MCF 10A (cell line): ENCODE results near the gene PCDH15. TPM values are rescaled to one million over a fixed set of nuclear protein-coding genes. Genes with fewer than 3 reads are reported as not detected.
A peak's percentile ranks its signal among the peaks of the same experiment; 100 is the strongest.

ENCODE experiments used
- BruUV-seq: library from RNA; stranded (reverse); fragments of 400-500 nt; replicated peaks from 2 replicates; lab custom pipeline; 2021; lab: Mats Ljungman, UMichigan
- CTCF ChIA-PET: fragments of 300-600 bp; sonication (Branson Sonifier 250); formaldehyde crosslinking; extraction: SDS; loops from one replicate; lab custom pipeline; 2021; ENCODE audit warnings: antibody characterized with exemption, inconsistent platforms; lab: Yijun Ruan, JAX
- POLR2A ChIA-PET: fragments of 300-600, 350-650 bp; sonication (Branson Sonifier 250); formaldehyde crosslinking; extraction: SDS; loops from one replicate; lab custom pipeline; 2020; ENCODE audit warnings: antibody characterized with exemption, inconsistent platforms; lab: Yijun Ruan, JAX
- DNase-seq: peaks from one replicate; pipeline ENCODE4 v3.0.0-alpha.2; 2018; ENCODE audit not compliant: unreplicated experiment
- H3K27ac Mint-ChIP-seq: one replicate; pipeline ENCODE4 v1.8.0; 2022; ENCODE audit warnings: mild to moderate bottlenecking, low read depth, mixed read lengths; ENCODE audit not compliant: unreplicated experiment
- H3K27me3 Mint-ChIP-seq: one replicate; pipeline ENCODE4 v1.8.0; 2022; ENCODE audit warnings: mixed read lengths; ENCODE audit not compliant: insufficient read depth, unreplicated experiment
- H3K36me3 Mint-ChIP-seq: one replicate; pipeline ENCODE4 v1.8.0; 2022; ENCODE audit warnings: mild to moderate bottlenecking, moderate library complexity, mixed read lengths; ENCODE audit not compliant: insufficient read depth, unreplicated experiment
- H3K4me1 Mint-ChIP-seq: one replicate; pipeline ENCODE4 v1.8.0; 2022; ENCODE audit warnings: mixed read lengths; ENCODE audit not compliant: insufficient read depth, unreplicated experiment
- H3K4me3 Mint-ChIP-seq: one replicate; pipeline ENCODE4 v1.8.0; 2022; ENCODE audit warnings: mild to moderate bottlenecking, moderate library complexity, mixed read lengths; ENCODE audit not compliant: unreplicated experiment
- H3K9me3 Mint-ChIP-seq: one replicate; pipeline ENCODE4 v1.8.0; 2022; ENCODE audit warnings: mixed read lengths; ENCODE audit not compliant: unreplicated experiment
- intact Hi-C: fragments of 100-400 bp; cut with micrococcal nuclease; formaldehyde crosslinking; loops from 2 replicates; pipeline ENCODE4 v1.14.1; 2022
- total RNA-seq: library from RNA; stranded (reverse); gene quantifications from 2 replicates; pipeline ENCODE4 v1.2.3, GENCODE V29; 2022
- TF ChIP-seq, protein P1 (sequence below): fragments of 200-600 bp; IDR thresholded peaks from one replicate; pipeline ENCODE4 v1.8.0; 2022; ENCODE audit warnings: antibody characterized with exemption, mild to moderate bottlenecking; ENCODE audit not compliant: unreplicated experiment

Gene PCDH15
- total RNA-seq, 1 experiment from 2014 or later: not detected

DNA sequence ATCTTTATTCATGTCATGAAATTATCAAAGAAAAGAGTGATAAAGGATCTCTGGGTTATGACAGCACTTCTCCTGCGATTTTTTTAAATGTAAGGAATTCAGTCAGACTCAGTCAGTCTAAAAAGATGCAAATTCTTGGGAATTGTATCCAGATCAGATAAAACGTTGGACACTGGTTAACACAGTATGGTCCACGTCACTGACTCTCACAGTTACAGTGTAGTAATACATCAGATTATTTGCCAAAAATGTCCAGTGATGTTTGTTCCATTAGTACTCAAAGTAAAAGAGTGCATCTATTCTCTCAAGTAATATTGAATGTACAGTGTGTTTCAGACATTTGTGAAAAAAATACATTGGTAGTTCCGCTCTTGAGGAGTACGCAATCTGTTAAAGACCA is 224.5 kb downstream of the PCDH15 start:
- Mint-ChIP-seq H3K27ac (no peak overlapping the region), H3K36me3 (no peaks in the 10 kb centered on the region), H3K9me3 (no peaks in the 10 kb centered on the region), H3K4me1 (no peaks in the 10 kb centered on the region), H3K4me3 (no peak overlapping the region), H3K27me3 (peaks cover 11% of the 10 kb centered on the region)
- intact Hi-C loops: no loop called here
- no peak for DNase-seq
- POLR2A ChIA-PET: no interaction called here
- TF ChIP-seq, protein P1, sequence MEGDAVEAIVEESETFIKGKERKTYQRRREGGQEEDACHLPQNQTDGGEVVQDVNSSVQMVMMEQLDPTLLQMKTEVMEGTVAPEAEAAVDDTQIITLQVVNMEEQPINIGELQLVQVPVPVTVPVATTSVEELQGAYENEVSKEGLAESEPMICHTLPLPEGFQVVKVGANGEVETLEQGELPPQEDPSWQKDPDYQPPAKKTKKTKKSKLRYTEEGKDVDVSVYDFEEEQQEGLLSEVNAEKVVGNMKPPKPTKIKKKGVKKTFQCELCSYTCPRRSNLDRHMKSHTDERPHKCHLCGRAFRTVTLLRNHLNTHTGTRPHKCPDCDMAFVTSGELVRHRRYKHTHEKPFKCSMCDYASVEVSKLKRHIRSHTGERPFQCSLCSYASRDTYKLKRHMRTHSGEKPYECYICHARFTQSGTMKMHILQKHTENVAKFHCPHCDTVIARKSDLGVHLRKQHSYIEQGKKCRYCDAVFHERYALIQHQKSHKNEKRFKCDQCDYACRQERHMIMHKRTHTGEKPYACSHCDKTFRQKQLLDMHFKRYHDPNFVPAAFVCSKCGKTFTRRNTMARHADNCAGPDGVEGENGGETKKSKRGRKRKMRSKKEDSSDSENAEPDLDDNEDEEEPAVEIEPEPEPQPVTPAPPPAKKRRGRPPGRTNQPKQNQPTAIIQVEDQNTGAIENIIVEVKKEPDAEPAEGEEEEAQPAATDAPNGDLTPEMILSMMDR: no peak
- BruUV-seq: no TSS peak
- CTCF ChIA-PET: no interaction called here

DNA sequence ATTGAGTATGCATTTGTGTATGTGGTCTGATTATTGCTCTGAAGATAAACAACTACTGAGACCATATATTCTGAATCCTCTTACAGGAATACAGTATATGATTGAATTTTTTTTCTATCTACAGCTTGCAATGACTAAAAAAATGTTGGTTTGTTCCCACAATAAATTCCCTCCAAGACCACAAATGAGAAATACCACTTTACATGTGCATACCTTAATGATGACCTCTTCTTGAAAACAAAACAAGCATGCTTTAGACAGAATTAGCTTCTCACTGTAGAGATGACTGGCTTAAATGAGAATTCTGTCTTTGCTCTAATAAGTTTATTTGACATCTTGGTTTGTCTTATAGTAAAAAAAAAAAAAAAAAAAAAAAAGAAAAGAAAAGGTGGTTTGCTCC is 241.5 kb downstream of the PCDH15 start:
- no peak overlapping the region for H3K27ac Mint-ChIP-seq

DNA sequence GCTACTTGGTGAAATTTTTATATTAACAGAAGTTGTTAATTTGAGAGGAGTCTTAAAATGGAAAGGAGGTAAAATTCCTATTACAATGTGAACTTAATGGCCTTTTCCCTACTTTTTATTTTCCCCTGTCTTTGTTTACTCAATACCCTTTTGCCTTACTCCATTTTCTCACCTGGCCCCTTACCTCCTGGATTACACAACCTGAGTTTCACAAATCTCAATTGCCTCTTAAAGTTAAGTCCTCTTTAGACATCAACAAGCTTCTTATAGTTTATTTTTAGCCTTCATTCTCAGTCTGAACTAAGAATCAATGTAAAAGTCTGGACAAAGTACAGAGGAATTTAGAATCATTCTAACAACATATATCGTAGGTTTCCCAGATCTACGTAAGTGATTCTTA is 247.0 kb downstream of the PCDH15 start:
- no peak overlapping the region for H3K27ac Mint-ChIP-seq
- H3K9me3 Mint-ChIP-seq: no peaks in the 10 kb centered on the region

More for the DNA sequence above, 241.5 kb downstream of the PCDH15 start:
- CTCF ChIA-PET: interaction anchor here (0.7 kb wide), 1 partner anchor 29 kb away, joined by 3 read pairs; no protein-coding TSS in a partner anchor
- intact Hi-C loops: no loop called here
- POLR2A ChIA-PET: no interaction called here
- DNase-seq: peak; percentile 23
- Mint-ChIP-seq H3K4me3 (no peak overlapping the region), H3K9me3 (no peaks in the 10 kb centered on the region), H3K4me1 (no peaks in the 10 kb centered on the region), H3K27me3 (peaks cover under 1% of the 10 kb centered on the region), H3K36me3 (no peaks in the 10 kb centered on the region)
- no TSS peak for BruUV-seq
- TF ChIP-seq, protein P1: no peak

DNA sequence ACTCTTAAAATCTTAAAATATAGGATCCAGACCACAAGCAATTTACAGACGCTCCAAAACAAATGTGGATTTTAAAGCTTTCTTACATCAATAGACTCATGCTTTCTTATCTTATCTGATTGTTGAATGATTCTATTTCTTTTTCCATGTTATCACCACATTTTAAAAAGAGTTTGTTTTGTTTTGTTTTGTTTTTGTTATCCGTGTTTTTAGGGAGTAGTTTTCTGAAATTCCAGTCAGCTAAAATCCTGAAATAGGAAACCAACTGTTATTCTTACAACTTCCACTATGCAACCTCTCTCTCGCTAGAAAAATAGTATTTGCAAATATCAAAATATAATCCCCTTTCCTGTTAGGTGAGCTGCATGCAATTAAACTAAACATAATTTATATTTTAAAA is 251.0 kb downstream of the PCDH15 start:
- TF ChIP-seq, protein P1: no peak
- no peak overlapping the region for H3K27ac Mint-ChIP-seq
- DNase-seq: no peak
- BruUV-seq: no TSS peak
- H3K4me1 Mint-ChIP-seq: no peaks in the 10 kb centered on the region
- peaks cover 38% of the 10 kb centered on the region for H3K27me3 Mint-ChIP-seq
- H3K9me3 Mint-ChIP-seq: no peaks in the 10 kb centered on the region
- CTCF ChIA-PET: interaction anchor here (0.6 kb wide), 1 partner anchor 10 kb away, joined by 3 read pairs; no protein-coding TSS in a partner anchor
- no peaks in the 10 kb centered on the region for H3K36me3 Mint-ChIP-seq
- intact Hi-C loops: no loop called here
- POLR2A ChIA-PET: no interaction called here
- H3K4me3 Mint-ChIP-seq: no peak overlapping the region

More for the DNA sequence above, 247.0 kb downstream of the PCDH15 start:
- ChIA-PET CTCF (no interaction called here), POLR2A (no interaction called here)
- peaks cover 21% of the 10 kb centered on the region for H3K27me3 Mint-ChIP-seq
- TF ChIP-seq, protein P1: no peak
- intact Hi-C loops: no loop called here
- no TSS peak for BruUV-seq
- no peaks in the 10 kb centered on the region for H3K4me1 Mint-ChIP-seq
- no peaks in the 10 kb centered on the region for H3K36me3 Mint-ChIP-seq
- H3K4me3 Mint-ChIP-seq: no peak overlapping the region
- DNase-seq: no peak
